ENCODE data around the gene TSPOAP1.

TSPOAP1 gene, protein sequence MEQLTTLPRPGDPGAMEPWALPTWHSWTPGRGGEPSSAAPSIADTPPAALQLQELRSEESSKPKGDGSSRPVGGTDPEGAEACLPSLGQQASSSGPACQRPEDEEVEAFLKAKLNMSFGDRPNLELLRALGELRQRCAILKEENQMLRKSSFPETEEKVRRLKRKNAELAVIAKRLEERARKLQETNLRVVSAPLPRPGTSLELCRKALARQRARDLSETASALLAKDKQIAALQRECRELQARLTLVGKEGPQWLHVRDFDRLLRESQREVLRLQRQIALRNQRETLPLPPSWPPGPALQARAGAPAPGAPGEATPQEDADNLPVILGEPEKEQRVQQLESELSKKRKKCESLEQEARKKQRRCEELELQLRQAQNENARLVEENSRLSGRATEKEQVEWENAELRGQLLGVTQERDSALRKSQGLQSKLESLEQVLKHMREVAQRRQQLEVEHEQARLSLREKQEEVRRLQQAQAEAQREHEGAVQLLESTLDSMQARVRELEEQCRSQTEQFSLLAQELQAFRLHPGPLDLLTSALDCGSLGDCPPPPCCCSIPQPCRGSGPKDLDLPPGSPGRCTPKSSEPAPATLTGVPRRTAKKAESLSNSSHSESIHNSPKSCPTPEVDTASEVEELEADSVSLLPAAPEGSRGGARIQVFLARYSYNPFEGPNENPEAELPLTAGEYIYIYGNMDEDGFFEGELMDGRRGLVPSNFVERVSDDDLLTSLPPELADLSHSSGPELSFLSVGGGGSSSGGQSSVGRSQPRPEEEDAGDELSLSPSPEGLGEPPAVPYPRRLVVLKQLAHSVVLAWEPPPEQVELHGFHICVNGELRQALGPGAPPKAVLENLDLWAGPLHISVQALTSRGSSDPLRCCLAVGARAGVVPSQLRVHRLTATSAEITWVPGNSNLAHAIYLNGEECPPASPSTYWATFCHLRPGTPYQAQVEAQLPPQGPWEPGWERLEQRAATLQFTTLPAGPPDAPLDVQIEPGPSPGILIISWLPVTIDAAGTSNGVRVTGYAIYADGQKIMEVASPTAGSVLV (N-terminal part only)

DNA sequence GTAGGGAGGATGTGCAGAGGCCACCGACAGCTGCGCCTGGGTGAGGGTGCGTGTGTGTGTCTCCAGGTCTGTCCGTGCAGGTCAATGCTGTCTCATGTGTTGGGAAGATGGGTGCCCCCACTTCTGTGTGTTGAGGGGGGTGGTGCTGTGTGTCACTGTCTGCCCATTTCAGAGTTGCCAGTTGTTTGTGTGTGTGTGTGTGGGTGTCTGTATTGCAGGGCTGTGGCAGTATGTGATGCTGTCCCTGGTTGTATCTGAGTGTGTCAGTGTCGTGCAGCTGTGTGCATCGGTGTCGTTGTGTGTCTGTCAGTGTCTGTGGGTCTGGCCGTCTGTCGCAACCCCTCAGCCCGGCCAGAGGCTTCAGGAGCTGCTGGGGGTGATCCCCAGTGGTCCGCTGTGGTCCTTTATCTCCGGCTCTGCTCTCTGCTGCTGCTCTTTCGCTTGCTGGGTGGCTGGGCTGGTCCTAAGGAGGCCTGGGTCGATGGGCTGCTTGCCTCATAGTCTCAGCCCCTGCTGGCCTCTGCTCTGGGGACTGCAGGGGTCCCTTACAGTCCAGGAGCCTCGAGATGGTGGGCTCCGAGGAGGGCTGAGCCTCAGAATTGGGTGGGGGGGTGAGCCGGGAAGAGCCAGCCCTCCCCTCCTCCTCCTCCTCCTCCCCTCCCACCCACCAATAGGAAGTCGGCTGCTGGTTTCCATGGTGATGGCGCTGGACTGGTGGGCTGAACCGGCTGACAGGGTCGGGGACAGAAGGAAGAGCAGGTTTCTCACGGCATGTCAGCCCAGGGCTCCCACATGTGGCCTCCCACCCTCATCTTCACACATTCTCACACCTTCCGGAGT is at the start of gene TSPOAP1:
Gene TSPOAP1 (minus strand): TSS at position 601 of the 840 bp plus-strand sequence. CDS start 875 bp downstream, outside the sequence.
- in situ Hi-C loops (cut with HindIII; ENCODE audit: low sequenced_read_pairs) = no loop called here

DNA sequence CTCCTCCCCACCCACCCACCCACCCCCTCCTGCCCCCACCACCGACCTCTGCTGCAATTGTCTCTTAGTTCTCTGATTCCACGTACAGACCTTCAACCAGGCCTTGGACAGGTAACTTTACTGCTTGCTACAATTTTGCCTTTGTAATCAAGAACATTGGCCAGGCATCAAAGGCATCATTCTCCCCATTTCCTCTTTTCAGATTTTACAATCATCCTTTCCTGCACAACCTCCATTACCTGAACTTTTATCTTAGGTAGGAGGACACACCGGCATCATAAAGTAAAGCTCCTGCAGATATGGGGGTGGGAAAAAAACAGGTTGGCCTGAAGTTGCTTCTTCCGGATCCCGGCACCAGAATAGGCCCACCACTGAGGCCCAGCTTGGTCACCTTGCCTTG is 49.1 kb upstream of the TSPOAP1 start:
- in situ Hi-C loops (cut with HindIII; ENCODE audit: low sequenced_read_pairs) = no loop called here

DNA sequence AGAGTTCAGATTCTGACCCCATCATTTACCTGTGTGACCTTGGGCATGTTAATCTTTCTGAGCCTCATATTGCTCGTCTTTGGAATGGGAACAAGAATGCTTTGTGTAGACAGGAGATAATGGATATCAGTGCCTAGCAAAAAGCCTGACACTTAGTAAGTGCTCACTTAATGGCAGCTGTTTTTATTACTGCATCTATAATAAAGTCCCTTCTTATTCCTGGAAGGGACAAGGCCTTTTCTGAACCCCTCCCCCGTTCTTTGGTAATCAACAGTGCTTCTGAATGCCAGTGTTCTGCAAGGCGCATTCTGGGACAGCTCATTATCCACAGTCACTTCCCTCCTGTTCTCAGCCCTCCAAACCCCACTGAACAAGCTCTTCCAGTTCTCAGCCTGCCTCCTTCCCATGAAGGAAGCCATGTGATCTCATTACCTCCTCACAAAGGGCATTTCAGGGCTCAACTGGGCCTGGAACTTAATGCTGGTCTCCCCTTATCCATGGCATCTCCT is 48.6 kb upstream of the TSPOAP1 start:
- in situ Hi-C loops (cut with HindIII; ENCODE audit: low sequenced_read_pairs) = no loop called here

DNA sequence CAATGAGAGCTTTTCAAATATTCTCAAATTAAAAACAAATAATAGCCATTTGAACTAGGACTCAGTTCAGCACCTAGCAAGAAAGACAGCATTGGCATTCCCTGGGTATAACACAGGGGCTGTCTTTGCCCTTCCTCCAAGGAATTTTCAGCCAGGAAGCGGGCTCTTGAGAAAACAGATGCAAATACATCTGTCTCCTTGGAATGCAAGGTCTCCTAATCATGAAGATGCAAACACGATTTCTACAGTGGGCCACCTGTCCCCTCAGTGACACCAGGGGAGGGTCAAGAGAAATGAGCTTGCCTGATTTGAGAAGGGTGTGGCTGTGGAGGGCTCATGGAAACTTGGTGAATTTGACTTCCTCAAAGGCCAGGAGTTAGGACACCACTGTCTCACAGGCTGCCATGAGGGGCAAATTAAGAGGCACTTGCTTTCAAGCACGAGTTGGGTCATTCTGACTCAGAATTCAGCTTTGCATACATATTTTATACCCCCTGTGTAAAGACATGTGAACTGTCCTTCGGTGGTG is 47.9 kb upstream of the TSPOAP1 start:
- in situ Hi-C loops (cut with HindIII; ENCODE audit: low sequenced_read_pairs) = no loop called here

DNA sequence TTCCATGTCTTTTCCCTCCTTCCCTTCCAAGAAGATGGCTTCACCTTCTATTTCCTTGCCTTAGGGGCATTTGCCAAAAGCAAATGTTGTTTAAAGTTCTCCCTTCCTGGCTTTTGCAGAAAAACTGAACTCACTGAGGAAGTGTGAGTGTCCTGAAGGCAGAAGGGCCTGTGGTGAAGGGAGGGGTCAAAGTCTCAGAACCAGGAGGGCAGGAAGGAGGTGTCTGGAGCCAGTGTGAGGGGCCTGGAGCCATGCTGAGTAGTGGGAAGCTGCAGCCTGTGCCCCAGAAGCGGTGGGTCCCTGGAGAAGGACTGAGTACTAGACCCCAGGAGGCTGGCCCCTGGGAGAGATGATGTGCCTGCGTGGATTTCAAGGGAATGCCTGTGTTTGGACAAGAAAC is 47.2 kb upstream of the TSPOAP1 start:
- in situ Hi-C loops (cut with HindIII; ENCODE audit: low sequenced_read_pairs) = no loop called here

DNA sequence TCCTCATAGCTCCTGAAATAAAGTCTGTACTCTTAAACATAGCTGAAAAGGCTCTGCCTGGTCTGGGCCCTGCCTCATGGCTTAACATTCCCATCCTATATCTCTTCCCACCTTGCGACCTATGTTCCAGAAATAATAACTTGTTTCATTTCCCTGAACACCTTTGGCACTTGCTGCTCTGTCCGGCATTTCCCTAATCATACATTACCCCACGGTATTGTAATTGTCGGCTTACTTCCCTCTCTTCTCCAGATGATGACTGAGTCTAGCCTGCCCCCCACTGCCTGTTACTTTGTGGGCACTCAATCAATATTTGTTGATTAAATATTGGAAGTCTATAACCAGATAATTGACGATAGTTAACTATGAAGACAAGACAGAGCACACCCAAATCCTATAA is 46.7 kb upstream of the TSPOAP1 start:
- in situ Hi-C loops (cut with HindIII; ENCODE audit: low sequenced_read_pairs) = no loop called here

DNA sequence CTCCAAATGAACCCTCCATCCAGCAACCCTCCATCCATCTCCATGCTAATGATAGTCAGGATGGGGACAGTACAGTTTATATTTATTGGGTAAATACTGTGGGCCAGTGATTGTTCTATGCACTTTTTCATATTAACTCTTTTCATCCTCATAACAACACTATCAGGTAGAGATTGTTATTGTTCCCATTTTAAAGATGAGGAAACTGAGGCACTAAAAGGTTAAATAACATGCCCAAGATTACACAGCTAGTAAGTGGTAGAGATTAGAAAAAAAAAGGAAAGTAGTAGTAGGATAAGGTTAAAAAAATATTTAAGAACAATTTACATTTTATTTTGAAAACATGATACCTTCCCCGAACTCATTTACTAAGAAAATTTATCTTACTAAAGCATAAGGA is 45.3 kb upstream of the TSPOAP1 start:
- in situ Hi-C loops (cut with HindIII; ENCODE audit: low sequenced_read_pairs) = no loop called here

DNA sequence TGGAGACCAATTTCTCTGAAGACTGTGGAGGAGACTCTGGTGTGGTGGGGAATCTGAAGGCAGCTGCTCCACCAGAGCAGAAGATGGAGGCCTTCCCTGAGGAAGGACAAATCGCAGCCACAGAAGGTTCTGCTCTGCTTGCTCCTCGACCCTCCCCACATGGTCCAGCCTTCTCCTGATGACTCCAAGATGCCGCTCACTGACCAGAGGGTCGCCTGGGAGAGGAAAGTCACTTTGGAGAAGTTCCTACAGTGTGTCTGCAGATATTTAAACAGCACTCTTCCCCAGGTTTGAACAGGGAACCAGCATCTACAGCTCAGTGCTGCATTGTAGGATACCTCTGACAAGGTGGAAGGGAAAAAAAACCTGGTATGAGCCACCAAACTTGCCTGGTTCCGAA is 44.4 kb upstream of the TSPOAP1 start:
- in situ Hi-C loops (cut with HindIII; ENCODE audit: low sequenced_read_pairs) = no loop called here

DNA sequence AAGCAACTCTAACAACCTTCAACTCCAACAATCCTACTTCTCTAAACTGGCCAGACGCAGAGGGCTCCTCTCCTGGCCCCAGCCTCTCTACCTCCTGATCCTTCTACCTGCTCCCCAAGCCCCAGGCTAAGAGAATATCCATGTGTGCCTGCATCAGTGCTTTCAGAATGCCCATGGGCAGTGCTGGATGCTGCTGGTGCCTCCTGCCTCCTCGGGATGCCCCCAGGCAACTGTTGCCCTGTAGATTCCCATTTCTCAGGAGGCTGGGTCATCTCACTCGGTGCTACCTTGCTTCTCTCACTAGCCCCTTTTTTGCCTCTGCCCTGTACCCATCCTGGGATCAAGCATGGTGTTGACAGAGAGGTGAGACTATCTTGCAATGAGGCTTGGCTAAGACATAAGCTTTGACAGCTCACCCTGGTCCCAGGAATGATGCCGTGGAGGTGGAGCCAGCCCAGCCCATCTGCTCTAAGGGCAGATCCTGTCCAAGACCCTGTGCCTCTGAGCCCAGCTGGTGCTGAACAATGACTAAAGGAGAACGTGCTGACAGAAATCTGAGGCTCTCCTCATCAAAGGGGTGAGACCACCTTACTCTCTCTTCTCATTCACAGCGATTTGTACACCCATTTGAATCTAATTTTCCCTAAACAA is 42.8 kb upstream of the TSPOAP1 start:
- in situ Hi-C loops (cut with HindIII; ENCODE audit: low sequenced_read_pairs) = no loop called here

DNA sequence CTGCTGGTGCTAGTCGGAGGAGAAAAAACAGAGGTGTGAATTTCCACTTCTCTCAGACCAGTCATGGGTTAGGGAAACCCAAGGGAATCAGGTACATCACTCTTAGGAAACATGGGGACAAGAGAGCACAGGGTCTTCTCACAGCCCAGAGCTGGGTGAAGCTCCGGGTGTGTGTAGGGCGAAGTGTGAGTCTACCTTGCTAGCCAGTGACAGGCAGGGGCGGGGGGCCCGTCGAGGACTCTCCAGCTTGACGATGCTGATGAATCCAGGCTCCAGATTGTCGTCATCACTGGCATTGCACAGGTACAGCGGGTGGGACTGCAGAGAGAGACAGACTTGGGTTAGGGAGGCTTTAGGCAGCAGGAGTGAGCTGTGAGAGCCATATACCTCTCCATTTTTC is 42.1 kb upstream of the TSPOAP1 start:
- in situ Hi-C loops (cut with HindIII; ENCODE audit: low sequenced_read_pairs) = no loop called here

DNA sequence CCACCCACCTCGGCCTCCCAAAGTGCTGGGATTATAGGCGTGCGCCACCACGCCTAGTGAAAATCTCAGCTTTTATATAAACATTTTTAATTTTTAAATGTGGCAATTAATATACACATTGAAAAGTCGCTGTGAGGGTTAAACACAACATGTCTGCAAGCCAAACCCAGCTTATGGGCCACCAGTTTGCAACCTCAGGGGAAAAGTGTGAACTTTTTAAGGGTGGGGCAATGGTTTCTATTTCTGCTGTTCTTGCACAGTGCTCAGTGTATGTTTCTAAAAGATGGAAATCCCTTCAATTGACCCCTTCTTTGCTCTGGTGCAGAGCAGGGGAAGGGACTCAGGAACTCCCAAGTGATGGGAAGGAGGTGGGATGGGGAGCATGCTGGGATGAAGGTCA is 41.7 kb upstream of the TSPOAP1 start:
- in situ Hi-C loops (cut with HindIII; ENCODE audit: low sequenced_read_pairs) = no loop called here

DNA sequence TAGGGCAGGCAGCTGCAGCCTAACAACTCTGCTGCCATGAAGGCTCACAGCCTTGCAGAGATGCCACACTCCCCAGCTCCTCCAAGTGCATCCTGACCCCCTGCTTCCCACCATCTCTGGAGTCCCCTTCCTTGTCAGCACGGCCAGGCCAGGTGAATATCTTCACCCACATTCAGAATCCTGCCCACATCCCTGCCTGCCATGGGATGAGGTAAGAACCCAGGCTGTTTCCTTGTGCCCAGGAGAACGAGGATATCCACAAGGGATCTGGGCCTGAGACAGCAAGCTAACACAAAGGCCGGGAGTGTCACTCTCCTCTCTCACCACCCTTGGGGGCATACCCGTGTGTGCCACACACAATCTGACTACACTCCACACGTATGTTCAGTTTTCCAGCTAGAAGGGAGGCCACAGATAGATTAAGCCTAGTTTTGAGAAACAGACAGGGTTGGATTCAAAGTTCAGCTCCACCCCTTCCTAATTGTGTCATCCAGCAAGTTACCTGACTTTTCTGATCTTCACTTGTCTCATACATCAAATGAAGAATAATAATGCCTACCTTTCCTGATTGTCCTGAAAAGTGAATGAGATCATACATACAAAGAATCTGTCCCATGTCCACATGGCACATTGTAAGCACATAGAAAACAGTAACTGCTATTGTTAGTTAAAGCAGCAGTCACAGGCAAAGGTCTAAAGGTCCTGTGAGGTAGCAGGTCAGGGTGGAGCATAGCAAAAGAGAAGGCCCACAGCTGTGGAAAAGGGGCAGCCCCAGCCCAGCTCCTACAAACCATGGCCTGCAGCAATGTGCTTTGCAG is 40.8 kb upstream of the TSPOAP1 start:
- in situ Hi-C loops (cut with HindIII; ENCODE audit: low sequenced_read_pairs) = no loop called here

DNA sequence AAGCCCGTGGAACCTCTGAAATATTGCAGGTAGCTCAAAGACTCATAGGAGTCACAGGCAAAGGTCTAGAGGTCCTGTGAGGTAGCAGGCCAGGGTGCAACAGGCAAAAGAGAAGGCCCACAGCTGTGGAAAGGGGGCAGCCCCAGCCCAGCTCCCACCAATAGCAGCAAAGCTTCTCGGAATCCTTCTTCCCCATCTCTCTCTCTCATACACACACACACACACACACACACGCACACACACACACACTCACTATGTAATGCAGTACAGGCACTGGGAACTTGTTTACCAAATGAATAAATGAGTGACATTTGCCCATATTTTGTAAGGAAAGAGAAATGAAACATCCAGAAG is 40.2 kb upstream of the TSPOAP1 start:
- in situ Hi-C loops (cut with HindIII; ENCODE audit: low sequenced_read_pairs) = no loop called here

DNA sequence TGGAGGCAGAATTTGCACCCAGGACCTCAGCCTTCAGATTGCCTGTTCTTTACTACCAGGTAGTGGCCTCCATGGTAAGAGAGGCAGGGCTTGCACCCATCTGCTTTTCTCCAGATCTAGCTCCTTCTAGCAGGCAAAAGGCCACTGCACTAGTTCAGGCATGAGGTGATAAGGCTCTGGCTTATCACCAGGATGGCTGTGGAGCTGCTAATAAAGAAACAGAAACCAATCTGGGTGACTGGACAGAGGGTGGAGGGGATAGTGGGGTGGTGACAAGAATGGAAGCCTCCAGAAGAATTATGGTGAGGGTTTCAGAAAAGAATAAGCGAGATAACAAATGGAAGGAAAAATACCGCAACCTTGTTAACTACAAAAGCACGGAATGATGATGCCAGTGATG is 38.9 kb upstream of the TSPOAP1 start:
- in situ Hi-C loops (cut with HindIII; ENCODE audit: low sequenced_read_pairs) = no loop called here

DNA sequence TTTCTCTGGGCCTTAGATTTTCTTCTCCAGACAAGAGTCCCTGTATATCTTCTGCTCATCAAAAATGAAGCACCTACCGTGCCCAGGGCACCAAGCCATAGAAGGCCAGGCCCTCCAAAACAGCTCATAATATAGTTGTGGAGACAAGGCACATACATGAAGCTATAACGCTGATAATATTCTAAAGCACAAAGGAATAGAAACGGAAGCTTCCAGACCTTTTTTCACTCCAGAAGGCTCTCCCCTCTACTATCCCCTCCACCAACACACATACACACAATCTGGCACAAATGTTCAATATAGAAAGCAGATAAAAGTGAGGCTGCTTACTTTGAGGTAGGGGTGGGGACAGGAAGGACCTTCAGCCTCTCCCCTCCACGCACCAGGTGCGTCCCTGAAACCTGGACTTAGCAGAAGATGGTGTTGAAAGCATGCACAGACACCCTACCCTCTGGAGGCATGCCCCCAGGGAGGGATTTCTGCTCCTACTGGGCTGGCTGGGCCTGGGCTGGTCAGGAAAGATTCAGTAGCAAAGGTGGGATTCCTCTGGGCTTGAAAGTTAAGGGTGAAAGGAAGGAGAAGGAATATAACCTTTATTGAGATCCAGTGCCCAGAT is 37.5 kb upstream of the TSPOAP1 start:
- in situ Hi-C loops (cut with HindIII; ENCODE audit: low sequenced_read_pairs) = no loop called here

DNA sequence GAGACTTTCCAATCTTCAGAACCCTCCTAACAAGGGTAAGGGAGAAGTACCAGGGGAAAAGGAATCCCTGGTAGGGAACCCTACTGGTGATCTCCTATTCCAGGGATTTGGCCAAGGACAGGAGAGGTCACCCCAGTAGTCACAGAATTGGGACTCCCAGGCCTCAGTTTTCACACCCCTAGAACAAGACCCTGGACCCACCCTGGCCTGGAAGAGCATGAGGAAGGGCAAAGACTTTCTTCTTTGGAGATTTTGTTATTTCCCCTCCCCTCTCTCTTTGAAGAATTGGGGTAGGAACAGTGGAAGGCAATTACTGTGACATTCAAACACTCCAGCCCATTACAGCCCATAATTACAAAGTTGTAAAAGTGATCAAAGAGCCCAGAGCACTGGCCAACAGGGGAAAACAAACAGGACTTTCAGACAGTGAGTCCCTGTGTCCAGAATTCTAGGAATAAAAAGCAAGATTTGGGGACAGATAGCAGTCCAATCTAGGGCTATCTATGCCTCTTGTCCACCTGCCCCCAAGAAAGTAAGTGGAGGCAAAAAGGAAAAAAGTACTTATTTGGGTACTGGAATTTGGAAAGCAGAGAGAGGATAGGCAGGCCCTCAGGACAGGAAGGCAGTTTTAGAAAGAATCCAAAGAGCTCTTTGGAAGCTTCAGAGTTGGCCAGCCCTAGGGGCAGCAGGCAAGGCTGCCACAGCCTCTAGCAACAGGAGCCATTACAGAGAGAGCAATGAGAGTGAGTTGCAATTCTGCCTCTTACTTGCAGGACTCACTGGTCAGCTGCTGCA is 36.8 kb upstream of the TSPOAP1 start:
- in situ Hi-C loops (cut with HindIII; ENCODE audit: low sequenced_read_pairs) = no loop called here

DNA sequence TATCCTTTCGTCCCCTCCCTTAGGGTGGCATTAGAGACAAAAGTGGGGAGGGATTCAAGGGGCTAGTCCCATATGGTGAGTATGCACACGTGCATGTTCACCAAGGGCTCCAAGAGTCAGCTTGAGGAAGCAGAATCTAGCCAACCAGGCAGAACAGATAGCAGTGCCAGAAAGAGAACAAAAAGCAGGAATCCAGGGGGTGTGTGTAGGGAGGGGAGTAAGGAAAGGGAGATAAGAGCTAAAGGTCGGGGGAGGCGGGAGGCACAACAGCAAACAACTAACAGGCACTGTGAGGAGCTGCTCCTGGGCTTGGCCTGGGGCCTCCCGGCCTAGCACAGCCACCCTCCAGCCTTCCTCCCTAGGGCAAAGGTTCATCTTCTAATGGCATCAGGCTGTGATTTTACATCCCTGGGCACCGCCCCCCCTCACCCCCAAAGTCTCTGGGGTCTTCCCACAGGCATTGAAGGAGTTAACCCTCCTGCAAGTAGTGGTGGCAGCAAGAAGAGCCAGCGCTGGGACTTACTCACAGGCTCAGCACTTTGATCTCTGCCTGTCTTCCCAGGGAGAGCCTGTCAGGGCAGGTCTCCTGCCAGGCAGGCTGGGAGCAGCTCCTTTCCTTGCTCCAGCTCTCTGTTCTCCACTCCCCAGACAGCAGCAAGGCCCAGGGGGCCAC is 35.8 kb upstream of the TSPOAP1 start:
- in situ Hi-C loops (cut with HindIII; ENCODE audit: low sequenced_read_pairs) = no loop called here
